GM12892 (cell line): ENCODE results near the gene ADH5.
"Not testable (repeated sequence)": the region's sequence is repeated elsewhere in the genome, so short reads cannot be mapped to it uniquely, and the experiment has no call there.

Experiments used
- DNase-seq: peaks from one replicate; pipeline ENCODE4 v3.0.0; 2011; ENCODE audit not compliant: insufficient read length
- FAIRE-seq: peaks from 2 replicates; lab custom pipeline; 2011; peaks lifted over from hg19 to GRCh38; lab: Jason Lieb, UNC
- POLR2A ChIP-seq: IDR thresholded peaks from 2 replicates; pipeline ENCODE4 v1.6.1; 2011; ENCODE audit warnings: low read depth, low read length, control low read depth
- POLR2AphosphoS5 ChIP-seq: IDR thresholded peaks from 2 replicates; pipeline ENCODE4 v1.6.1; 2011; ENCODE audit warnings: low read depth, low read length, control low read depth
- TAF1 ChIP-seq: IDR thresholded peaks from 2 replicates; pipeline ENCODE4 v1.6.1; 2011; ENCODE audit warnings: low read depth, mild to moderate bottlenecking, control low read depth, low read length, borderline replicate concordance

The ADH5 gene

GRCh38 chr4:99024481-99025275, 63.9 kb downstream of the ADH5 start:
- DNase-seq (no peak), FAIRE-seq (no peak)
- no peak for TF ChIP-seq POLR2A
- TF ChIP-seq TAF1: no peak
- no peak for TF ChIP-seq POLR2AphosphoS5

DNA sequence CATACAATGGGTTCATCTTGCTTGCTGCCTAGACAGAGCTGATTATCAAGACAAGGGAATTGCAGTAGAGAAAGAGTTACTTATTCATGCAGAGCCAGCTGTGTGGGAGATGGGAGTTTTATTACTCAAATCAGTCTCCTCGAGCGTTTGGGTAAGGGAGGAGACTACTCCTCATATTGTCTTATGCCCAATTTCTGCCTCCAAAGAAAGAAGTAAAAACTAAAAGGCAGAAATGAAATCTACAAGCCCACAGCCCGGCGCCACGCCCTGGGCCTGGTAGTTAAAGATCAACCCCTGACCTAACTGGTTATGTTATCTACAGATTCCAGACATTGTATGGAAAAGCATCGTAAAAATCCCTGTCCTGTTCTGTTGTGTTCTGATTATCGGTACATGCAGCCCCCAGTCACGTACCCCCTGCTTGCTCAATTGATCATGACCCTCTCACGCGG, 64.8 kb downstream of the ADH5 start:
- not testable (repeated sequence) for FAIRE-seq, DNase-seq

GRCh38 chr4:99022566-99022965, 66.0 kb downstream of the ADH5 start:
- FAIRE-seq: no peak
- no peak for DNase-seq
- TF ChIP-seq TAF1: no peak
- no peak for TF ChIP-seq POLR2A
- no peak for TF ChIP-seq POLR2AphosphoS5

- TF ChIP-seq POLR2AphosphoS5: no peak
- no peak for TF ChIP-seq TAF1
- FAIRE-seq: no peak
- no peak for DNase-seq
Observed at GRCh38 chr4:99021386-99021785, 67.2 kb downstream of the ADH5 start.
